T-helper 9 cell (primary cell): ENCODE measurements around the gene XRCC4.
A peak's percentile ranks its signal among the peaks of the same experiment; 100 is the strongest.
"Not testable (repeated sequence)": the region's sequence is repeated elsewhere in the genome, so short reads cannot be mapped to it uniquely, and the experiment has no call there.

Experiments
- DNase-seq: peaks from one replicate; pipeline ENCODE4 v3.0.0-alpha.2; 2020
- total RNA-seq, 2 donors: gene quantifications; one replicate each; lab custom pipeline; 2026; lab: John Stamatoyannopoulos, UW

XRCC4 gene
- total RNA-seq = 3.6 to 7.6 reads per million in 2 donors

- DNase-seq = peak; percentile 83
These were observed at the start of gene XRCC4, which contains the start of gene TMEM167A for GRCh38 chr5:83076742-83077661. Gene XRCC4, plus strand, starts transcription at chr5:83077547. Its CDS starts 27,373 bp downstream, at chr5:83104920. Gene TMEM167A, minus strand, starts transcription at chr5:83077394. Its CDS starts 71 bp downstream, at chr5:83077323.

DNA sequence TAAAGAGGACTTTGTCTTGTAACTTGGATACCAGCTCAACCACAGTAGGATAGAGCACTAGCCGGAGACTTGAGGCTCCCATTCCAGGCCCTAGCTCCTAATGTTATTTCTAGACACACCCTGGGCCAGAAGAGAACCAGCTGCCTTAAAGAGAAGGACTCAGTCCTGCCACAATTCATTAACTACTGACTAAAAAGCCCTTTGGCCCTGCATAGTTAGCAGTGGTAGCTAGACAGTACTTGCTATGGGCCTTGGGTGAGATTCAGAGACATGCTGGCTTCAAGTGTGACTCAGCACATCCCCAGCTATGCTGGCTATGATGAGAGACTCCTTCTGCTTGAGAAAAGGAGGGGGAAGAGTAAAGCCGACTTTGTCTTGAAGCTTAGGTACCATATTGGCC, 47.4 kb upstream of the XRCC4 start:
- no peak for DNase-seq

DNA sequence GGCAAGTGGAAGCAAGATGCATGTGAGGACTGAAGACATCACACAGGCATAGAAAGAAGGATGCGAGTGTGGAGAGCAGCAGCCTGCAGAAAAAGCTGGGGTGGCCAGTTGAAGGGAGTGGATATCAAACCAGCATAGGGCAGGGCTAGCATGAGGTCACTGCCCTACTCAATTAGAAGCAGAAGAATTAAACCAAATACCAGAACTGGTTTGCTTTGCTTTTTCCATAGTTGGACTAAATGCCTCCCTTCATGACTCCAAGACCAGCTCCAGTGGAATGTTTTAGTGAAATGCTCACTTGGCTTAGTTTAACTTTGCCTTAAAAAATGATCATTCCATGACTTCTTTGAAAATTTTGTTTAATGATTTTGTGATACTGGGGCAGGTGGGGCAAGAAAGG, 46.0 kb upstream of the XRCC4 start:
- no peak for DNase-seq

DNA sequence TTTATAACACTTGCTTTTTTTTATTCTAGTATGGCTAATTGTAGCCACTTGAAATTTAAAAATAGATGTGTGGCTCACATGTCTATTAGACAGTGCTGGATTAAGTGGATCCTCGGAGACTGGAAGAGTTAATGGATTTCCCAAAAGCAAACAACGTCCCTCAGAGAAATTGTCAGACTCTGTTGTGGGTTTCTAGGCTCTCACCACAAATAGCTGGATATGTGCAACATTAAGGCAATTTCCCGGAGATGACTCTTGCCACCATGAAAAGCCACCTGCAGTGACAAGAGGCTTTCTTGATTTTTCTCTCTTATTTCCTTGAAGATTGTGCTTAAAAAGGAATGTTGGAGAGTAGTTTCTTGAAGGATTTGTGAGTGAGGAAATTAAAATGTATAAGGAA, 43.3 kb upstream of the XRCC4 start:
- no peak for DNase-seq

- no peak for DNase-seq
These were observed 42.7 kb upstream of the XRCC4 start for GRCh38 chr5:83034528-83035207.

GRCh38 chr5:83035373-83036100, 41.8 kb upstream of the XRCC4 start:
- DNase-seq = no peak

DNA sequence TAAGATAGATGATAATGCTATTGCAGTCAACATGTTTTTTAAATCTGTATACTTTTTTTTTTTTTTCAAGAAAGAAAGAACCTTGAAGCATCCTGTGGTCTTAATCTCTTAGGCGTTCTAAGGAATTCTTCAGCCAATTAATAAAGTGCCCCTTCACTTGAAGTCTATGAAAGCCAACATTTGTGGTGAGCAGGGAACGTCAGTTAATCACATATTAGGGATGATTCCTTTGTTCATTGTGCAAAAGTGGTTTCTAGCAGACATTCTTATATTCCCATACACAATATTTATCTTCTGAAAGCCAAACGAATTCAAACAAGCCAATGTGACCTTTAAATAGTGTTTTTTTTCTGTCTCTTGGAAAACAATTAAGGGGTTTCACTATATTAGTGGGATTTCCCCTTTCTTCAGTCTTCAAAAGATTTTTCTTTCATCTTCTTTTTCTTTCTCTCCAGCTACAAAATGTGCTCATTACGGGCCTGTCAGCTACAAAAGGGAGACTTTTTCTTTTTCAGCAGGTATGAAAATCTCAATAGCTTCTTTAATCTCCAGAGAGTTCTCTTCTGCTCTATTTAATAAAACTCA, 40.3 kb upstream of the XRCC4 start:
- DNase-seq = no peak

GRCh38 chr5:83038924-83039323, 38.4 kb upstream of the XRCC4 start:
- no peak for DNase-seq

DNA sequence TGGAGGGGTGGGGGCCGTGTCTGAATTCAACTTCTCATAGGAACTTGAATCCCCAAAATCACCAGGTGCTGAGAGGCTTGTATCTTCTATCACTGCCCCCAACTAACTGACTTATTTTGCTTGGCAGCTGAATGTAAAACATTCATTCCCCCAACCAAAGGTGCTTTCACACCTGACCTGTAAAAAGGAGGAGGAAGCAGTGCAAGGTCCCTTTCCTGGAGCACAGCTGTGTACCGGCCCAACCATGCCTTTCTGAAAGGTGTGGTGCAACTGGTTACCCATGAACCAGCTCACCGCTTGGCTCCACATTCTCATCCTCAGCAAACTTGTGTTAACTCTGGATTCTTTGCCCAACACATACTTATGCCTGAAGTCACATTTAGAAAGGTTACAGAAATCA, 34.8 kb upstream of the XRCC4 start:
- no peak for DNase-seq

DNA sequence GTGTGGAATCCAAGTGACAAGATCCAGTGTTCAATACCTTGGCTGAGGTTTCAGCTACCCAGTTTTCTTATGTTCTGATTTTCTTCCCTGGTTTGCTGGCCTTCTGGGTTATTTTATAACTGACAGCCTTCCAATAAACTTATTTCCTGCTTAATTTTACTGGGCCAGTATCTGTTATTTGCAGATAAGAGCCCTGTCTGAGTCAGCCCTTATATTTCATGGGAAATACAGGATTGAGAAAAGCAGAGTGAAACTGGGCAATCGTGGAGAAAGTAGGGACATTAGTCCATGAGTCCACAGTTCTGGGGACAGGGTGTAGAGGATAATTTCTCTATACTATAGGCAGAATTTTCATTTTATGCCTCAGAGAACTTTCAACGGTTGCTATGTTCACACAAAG, 32.4 kb upstream of the XRCC4 start:
- no peak for DNase-seq

- no peak for DNase-seq
These were observed 29.1 kb upstream of the XRCC4 start for GRCh38 chr5:83048277-83048676.

GRCh38 chr5:83048811-83049210, 28.5 kb upstream of the XRCC4 start:
- DNase-seq = no peak

DNA sequence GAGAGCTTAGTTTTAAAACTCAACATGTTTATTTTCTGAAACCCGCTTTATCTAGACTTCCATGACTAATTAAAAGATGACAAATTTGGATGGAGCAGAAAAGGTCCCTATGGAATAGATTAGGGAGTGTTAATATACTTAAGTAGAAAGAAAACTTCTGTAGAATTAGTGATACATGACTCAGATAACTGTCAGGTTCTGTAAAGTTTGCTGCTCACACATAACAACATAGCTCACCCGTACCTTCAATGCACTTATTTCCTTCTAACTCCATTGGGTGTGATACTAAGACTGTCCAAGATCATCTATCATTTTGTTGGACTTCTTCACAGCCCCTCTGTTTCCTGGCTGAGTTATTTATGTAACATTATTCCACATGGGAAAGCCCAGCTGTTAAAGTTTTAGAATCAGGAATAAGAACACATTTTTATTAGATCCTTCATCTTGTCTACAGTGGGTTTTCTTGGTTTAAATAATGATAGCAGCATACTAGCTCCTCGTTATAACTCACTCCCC, 27.9 kb upstream of the XRCC4 start:
- no peak for DNase-seq

GRCh38 chr5:83050723-83051340, 26.5 kb upstream of the XRCC4 start:
- no peak for DNase-seq

DNA sequence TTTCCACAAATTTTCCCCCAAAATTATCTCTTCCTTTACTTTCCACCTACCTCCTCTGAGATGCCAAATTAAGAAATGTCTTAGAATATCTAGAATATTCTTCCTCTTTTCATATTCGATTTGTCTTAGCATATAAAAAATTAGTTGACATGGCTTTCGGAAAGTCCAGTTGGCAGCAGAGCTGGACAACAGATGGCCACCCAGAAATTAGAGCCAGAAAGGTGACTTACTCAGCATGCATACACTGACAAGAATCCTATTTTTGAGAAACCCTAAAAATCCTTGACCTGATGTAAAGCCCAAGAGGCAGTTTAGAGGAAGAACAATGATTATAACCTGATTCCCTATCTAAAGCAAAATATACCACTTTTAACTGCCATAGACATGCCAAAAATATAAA, 22.2 kb upstream of the XRCC4 start:
- no peak for DNase-seq

GRCh38 chr5:83058726-83059125, 18.6 kb upstream of the XRCC4 start:
- DNase-seq = no peak

DNA sequence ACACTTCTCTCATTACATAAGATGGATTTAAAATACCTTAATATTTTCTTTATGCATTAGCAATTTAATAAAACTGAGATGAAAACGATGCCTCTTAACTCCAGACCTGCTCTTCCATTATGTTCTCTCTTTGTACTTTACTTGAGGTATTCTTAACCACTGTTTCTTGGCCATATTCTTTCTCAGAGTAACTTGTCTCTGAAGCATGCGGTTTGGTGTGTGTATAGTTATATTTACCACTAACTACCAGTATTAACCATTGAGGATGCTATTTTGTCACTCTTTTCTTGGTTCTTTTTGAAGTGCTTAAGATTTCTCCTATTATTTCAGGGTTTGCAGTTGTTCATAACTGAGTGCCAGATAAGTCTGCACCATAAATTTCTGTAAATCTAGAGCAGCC, 18.0 kb upstream of the XRCC4 start:
- DNase-seq = no peak

DNA sequence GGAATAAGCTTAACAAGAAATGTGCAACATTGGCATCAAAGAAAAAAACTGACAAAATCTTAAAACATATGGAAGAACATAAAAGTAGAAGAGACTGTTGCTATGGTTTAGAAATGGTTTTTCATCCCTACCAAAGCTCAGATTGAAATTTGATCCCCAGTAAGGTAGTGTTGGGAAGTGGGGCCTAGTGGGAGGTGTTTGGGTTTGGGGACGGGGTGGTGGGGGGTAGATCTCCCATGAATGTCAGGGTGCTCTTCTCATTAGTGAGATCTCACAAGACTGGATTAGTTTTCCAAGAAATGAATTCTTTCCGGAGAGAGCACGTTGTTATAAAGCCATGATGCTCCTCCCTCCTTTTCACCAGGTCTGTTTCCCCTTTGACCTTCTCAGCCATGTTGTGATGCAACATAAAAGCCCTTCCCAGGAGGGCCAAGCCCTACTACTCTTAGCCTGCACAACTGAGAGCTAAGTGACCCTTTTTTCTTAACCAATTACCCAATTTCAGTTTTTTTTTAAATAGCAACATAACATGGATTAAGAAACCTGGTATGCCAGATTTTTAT, 10.7 kb upstream of the XRCC4 start:
- no peak for DNase-seq

- DNase-seq = not testable (repeated sequence)
These were observed 10.0 kb upstream of the XRCC4 start for GRCh38 chr5:83067377-83067776.

DNA sequence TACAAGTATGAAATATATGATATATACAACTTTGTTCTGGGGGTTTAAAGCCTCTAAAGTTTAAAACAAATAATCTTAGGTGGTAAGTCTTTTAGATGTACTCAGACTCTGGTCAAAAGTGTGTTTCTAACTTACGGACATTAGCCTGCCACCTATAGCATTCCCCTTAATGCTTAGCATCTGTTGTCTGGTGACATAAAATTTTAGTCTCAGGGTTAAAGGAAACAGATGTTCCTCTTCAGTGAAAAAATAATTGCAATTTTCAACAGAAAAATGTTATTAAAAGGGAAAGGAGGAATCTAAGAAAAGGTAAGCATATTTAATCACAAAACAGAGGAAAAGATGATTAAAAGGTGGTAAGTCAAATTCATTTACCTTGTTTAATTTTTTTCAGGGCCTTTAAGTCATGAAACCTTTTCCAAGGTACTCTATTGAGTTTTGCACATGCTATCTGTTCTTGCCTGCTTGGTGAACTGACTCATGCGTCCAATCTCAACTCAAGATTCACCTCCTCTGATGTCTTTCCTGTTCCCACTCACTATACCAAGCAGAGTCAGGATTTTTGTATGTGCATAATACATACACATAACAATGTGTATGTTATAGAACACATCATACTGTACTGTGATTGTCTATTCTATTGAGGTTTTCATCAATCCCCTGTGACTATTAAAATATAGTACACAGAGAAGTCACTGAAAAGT, 8.1 kb upstream of the XRCC4 start:
- no peak for DNase-seq
